GM19452 (cell line): ENCODE data around the gene FARSB.
"Not testable (repeated sequence)": the region's sequence is repeated elsewhere in the genome, so short reads cannot be mapped to it uniquely, and the experiment has no call there.

ENCODE experiments used
- ATAC-seq: cut with Tn5 transposase; IDR thresholded peaks from one replicate; pipeline ENCODE4 v1.9.1; 2021; ENCODE audit not compliant: unreplicated experiment

Gene FARSB

DNA sequence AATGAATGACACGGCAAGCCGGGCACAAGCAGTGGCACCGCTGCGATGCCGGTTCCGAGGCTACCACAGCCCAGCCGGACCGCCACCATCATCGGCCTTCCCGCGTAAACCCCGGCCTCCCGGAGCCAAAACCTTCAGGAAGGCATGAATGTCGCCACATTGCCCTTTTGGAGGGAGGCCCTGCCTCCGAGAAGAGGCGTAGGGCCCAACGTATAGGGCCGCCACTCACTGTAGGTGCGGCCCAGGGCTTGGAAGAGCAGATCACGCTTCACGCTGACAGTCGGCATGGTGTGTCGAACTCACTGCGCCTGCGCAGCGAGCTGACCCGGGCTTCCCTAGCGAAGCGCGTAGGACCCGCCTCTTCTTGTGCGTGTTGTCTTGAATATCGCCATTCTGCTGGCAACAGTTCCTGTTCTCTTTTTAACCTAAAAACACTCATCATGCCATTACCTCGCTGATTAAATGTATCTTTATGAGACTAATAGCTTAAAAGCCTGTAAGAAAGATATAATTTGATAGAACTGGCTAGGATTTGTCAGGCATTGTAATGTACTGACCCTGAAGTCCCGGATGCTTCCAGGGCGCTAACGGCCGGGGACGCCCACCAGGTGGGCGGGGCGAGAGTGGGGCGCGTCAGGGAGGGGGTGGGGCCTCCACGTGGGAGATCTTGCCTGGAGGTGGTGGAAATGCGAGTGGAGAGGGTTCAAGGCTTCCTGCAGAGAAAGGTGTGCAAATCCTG is at the start of gene FARSB:
FARSB (minus strand) TSS at position 306 of the 739 bp plus-strand sequence; CDS start at position 287, 19 bp downstream.
- ATAC-seq = peak; percentile 89

- ATAC-seq = no peak
Observed at GRCh38 chr2:222703886-222704285, 48.0 kb upstream of the FARSB start.

- no peak for ATAC-seq
Observed at GRCh38 chr2:222703091-222703490, 47.2 kb upstream of the FARSB start.

DNA sequence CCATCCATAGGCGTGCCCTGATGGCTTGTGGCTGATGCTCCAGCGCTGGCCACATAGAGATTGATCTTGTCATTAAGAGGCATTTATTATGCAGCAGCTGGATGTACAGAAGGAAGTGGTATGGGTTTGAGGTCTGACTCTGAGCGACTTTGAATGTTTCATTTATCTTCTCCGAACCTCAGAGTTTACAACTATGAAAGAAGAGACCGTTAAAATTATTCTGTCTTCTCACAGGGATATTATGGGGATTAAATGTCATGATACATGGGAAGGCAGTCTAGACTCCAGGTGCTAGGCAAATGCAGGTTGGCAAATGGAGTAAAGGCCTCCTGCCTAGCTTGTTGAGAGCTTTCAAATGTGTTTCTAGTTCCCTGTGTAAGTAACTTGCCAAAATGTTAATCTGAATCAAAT is 45.8 kb upstream of the FARSB start:
- no peak for ATAC-seq

DNA sequence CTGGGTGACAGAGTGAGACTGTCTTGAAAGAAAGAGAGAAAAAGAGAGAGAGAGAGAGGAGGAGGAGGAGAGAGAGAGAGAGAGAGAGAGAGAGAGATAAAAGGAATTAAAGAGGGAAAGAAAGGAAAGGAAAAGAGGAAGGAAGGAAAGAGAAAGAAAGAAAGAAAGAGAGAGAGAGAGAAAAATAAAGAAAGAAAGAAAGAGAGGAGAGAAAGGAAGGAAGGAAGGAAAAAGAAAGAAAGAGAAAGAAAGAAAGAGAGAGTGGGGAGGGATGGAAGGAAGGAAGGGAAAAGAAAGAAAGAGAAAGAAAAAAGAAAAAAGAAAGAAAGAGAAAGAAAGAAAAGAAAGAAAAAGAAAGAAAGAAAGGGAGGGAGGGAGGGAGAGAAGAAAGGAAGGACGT is 45.3 kb upstream of the FARSB start:
- ATAC-seq = no peak

- ATAC-seq = no peak
Observed at GRCh38 chr2:222698276-222698675, 42.4 kb upstream of the FARSB start.

GRCh38 chr2:222693837-222694236 is 37.9 kb upstream of the FARSB start:
- ATAC-seq = no peak

DNA sequence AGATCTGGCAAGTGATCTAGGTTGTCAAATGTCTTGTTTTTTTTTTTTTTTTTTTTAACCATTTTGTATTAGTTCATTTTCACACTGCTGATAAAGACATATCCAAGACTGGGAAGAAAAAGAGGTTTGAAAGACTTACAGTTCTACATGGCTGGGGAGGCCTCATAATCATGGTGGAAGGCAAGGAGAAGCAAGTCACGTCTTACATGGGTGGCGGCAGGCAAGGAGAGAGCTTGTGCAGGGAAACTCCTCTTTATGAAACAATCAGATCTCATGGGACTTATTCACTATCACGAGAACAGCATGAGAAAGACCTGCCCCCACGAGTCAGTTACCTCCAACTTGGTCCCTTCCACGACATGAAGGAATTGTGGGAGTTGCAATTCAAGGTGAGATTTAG is 37.5 kb upstream of the FARSB start:
- not testable (repeated sequence) for ATAC-seq

GRCh38 chr2:222690564-222691200 is 34.8 kb upstream of the FARSB start:
- ATAC-seq = peak; percentile 96

GRCh38 chr2:222689322-222689721 is 33.4 kb upstream of the FARSB start:
- ATAC-seq = no peak

DNA sequence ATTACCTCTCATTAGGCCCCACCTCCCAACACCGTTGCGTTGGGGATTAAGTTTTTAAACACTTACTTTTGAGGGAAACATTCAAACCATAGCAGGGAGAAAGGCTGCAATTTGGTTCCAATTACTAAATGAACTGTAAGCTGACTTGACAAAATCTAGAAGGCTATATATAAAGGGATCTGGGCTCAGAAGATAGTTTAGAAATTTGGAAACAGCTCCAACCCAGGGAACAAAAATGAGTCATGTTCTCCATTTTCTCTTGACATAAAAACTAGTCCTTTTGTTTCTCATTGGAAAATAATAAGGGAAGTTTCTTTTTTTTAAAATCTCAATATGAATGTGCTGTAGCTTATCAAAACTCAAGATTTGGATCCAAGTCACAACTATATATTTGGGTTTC is 33.0 kb upstream of the FARSB start:
- ATAC-seq = no peak

DNA sequence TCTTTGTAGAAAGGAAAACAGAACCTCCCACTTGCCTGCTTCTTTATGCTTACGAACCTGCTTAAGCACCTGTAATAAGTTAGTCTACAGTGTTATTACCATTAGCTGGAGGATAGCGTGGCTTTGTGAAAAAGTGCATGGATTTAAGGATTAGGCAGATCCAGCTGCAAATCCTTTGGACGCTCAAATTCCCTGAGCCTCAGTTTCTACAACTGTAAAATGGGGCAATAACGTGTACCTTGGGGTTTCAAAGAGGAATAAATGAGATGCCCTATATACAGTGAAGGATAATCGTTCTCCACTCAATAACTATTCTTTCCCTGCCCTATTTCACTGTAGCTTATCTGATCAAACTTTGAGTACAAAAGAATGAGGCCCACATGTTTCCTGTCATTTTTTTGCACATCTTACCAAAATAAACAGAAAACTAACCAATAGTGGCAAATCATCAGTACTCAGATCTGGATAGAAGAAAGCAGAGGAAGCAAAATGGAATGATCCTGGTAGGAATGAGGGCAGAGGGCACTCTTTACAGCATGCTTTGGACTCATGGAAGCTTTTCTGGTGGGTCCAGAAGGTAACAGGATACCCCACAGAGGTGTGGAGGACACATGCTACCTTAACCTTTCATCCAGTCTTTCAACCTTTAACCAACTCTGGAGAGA is 30.3 kb upstream of the FARSB start:
- no peak for ATAC-seq

DNA sequence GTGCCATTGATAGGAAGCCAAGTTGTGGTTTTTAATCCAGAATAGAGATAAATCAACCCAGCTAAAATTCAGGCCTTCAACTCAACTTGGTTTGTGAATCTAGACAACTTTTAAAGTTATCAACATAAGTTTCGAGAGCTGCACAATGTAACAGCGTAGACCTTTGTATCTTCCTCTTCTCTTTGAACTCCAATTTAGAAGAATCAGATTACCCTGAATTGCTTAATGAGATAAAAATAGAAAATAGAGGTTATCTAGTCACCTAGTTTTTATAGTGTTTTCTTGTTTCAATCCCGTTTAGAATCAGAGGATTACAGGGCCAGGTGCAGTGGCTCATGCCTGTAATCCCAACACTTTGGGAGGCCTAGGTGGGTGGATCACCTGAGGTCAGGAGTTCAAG is 27.9 kb upstream of the FARSB start:
- ATAC-seq = no peak

- ATAC-seq = no peak
Observed at GRCh38 chr2:222677981-222678380, 22.1 kb upstream of the FARSB start.

DNA sequence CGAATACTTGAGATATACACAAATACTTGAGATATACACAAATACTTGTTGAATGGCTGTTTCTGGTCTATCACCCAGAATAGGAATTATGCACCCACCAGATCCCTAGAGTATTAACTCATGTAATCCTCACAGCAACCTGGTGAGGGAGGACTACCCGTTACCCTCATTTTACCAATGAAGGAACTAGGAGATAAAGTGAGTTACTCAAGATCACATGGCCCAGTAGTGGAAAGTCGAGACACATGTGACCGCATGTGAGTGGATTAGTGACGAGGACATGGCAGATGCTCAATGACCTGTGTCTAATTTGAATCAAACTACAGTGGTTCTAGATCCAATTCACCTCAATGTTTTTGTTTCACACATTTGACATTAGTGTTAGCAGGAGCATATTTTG is 18.0 kb upstream of the FARSB start:
- no peak for ATAC-seq

DNA sequence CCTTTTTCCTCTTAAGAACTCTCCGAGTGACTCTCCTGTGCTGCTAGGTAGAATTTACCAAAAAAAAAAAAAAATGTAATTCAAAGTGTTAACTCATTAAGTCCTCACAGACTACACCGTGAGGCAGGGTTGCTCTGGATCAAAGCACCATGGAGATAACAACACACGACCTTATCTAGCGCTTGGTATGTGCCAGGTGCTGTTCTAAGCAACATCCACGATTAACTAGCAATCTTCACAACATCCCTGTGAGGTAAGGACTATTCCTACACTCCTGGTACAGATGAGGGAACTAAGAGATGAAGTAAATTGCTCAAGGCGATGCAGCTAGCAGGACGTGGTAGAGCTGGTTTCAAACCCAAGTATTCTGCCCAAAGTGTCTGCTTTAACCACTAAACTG is 17.4 kb upstream of the FARSB start:
- ATAC-seq = no peak

- ATAC-seq = no peak
Observed at GRCh38 chr2:222672068-222672401, 16.1 kb upstream of the FARSB start.

GRCh38 chr2:222671259-222672067 is 15.6 kb upstream of the FARSB start, which contains the start of gene MOGAT1:
Gene MOGAT1, plus strand, starts transcription at chr2:222671658. Its CDS starts 128 bp downstream, at chr2:222671786.
- ATAC-seq = peak; percentile 50

DNA sequence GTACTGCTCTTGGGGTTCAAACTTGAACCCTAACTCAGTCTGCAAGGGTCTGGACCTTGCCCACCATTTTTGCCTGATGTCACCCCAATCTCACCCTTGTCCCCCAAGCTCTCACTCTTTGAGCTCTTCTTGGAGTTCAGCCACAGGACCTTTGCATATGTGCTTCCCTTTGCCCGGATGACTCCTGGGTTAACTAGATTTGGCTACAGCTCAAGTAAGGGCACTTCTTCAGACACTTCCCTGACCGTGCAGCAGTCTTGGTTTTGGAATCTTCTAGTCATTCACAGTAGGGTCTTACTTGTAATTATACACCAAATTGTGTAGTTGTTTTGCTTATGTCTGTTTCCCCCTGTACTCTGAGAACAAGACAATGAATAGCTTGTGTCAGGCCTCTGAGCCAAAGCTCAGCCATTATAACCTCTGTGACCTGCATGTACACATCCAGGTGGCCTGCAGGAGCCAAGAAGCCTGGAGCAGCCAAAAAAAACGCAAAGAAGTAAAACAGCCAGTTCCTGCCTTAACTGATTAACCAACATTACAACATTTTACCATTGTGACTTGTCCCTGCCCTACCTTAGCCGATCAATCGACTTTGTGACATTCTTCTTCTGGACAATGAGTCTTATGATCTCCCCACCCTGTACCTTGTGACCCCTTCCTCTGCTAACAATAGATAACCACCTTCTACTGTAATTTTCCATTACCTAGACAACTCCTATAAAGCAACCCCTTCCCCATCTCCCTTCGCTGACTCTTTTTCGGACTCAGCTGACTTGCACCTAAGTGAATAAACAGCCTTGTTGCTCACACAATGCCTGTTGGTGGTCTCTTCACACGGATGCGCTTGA is 14.5 kb upstream of the FARSB start:
- no peak for ATAC-seq

DNA sequence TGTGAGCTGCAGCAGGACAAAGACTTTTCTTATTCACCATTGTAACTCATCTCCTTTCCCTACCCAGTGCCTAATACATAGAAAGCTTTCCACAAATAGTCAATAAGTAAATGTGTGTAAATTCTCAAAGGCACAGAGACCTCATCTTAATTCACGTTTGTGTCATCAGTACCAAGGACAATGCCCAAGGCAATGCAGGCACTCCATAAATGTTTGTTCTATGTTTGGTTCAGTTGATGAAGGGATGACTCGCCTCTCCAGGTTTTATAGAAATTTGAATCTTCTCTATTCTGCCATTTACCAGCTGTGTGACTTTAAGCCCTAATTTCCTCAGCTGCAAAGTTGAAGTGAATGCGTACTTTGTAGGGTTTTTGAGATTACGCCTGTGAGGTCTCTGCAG is 13.5 kb upstream of the FARSB start:
- ATAC-seq = no peak
